HepG2 (cell line): ENCODE measurements around the gene POLE3. TPM values are rescaled to one million over a fixed set of nuclear protein-coding genes. Genes with fewer than 3 reads are reported as not detected.

Experiments used
- ATF6 ChIP-seq: sonication (generic); formaldehyde crosslinking; conservative IDR thresholded peaks from 2 replicates; pipeline ENCODE4 v1.4.0; 2020; ENCODE audit warnings: missing genetic modification reagents
- CSRNP2 ChIP-seq: sonication (generic); formaldehyde crosslinking; conservative IDR thresholded peaks from 2 replicates; pipeline ENCODE4 v1.8.0; 2022; ENCODE audit warnings: low read depth, missing genetic modification reagents
- ESRRA ChIP-seq: sonication (generic); formaldehyde crosslinking; IDR thresholded peaks from 2 replicates; pipeline ENCODE4 v1.5.1; 2020; ENCODE audit warnings: mild to moderate bottlenecking, low read depth, missing genetic modification reagents
- HOMEZ ChIP-seq: IDR thresholded peaks from 2 replicates; pipeline ENCODE4 v1.6.1; 2016; ENCODE audit warnings: low read depth
- IKZF1 ChIP-seq: fragments of 450-650 bp; IDR thresholded peaks from 2 replicates; pipeline ENCODE4 v1.7.1; 2016
- KLF13 ChIP-seq: sonication (generic); formaldehyde crosslinking; IDR thresholded peaks from 2 replicates; pipeline ENCODE4 v1.4.0; 2020; ENCODE audit warnings: mild to moderate bottlenecking, missing genetic modification reagents
- MLXIP ChIP-seq: sonication (generic); formaldehyde crosslinking; IDR thresholded peaks from 2 replicates; pipeline ENCODE4 v1.9.0; 2021; ENCODE audit warnings: missing genetic modification reagents, borderline replicate concordance
- RNF219 ChIP-seq: sonication (generic); formaldehyde crosslinking; IDR thresholded peaks from 2 replicates; pipeline ENCODE4 v1.5.0; 2020; ENCODE audit warnings: mild to moderate bottlenecking, missing genetic modification reagents
- ZFP91 ChIP-seq: sonication (generic); formaldehyde crosslinking; IDR thresholded peaks from 2 replicates; pipeline ENCODE4 v1.9.0; 2022; ENCODE audit warnings: missing genetic modification reagents, mild to moderate bottlenecking, borderline replicate concordance
- ZNF274 ChIP-seq: sonication (generic); formaldehyde crosslinking; IDR thresholded peaks from 2 replicates; pipeline ENCODE4 v1.5.1; 2020; ENCODE audit warnings: mild to moderate bottlenecking, missing genetic modification reagents
- ZNF569 ChIP-seq: sonication (generic); formaldehyde crosslinking; IDR thresholded peaks from 2 replicates; pipeline ENCODE4 v1.5.0; 2020; ENCODE audit warnings: mild to moderate bottlenecking, missing genetic modification reagents, moderate library complexity, borderline replicate concordance
- ZNF784 ChIP-seq: sonication (generic); formaldehyde crosslinking; IDR thresholded peaks from 2 replicates; pipeline ENCODE4 v1.5.1; 2020; ENCODE audit warnings: missing genetic modification reagents, mild to moderate bottlenecking, borderline replicate concordance
- polyA plus RNA-seq, 8 experiments: library from polyadenylated mRNA; depleted of rRNA in 3 of 8; stranded (reverse) in 7 of 8; unstranded in 1 of 8; fragments of >200 nt; fragmentation: Illumina TruSeq in 4 of 8; extraction: Trizol in 4 of 8; gene quantifications; 2 replicates each; pipeline versions ENCODE4 v1.2.1 to v1.2.3, GENCODE V29; 2011 to 2016; ENCODE audit warnings: low read depth in 4 of 8, missing spikeins in 1 of 8, mixed read lengths in 1 of 8; ENCODE audit not compliant: insufficient read depth in 1 of 8
- total RNA-seq, 5 experiments: library from RNA; depleted of rRNA; stranded (reverse); fragments of >200 nt; fragmentation: Illumina TruSeq; extraction: Trizol; gene quantifications; 2 replicates each; pipeline ENCODE4 v1.2.3, GENCODE V29; 2016; ENCODE audit warnings: low read depth in 1 of 5

POLE3 gene
- total and polyA plus RNA-seq, 2 of the 13 experiments (the other 11 are each of a cell fraction or from before 2014, with no cell fraction given): 36.0 to 77.2 TPM

GRCh38 chr9:113381909-113382411, 28.5 kb downstream of the POLE3 start (continued):
- TF ChIP-seq RNF219 (CRISPR knock-in tag) (no peak), ZFP91 (CRISPR knock-in tag) (no peak), ESRRA (CRISPR knock-in tag) (0 out of 2 replicates have a peak, but pooled peaks have one; percentile 41), ZNF569 (no peak), MLXIP (CRISPR knock-in tag) (no peak), HOMEZ (CRISPR knock-in tag) (peak; percentile 36; the same call in 1 of the 2 replicates), ATF6 (no peak), IKZF1 (no peak), ZNF784 (CRISPR knock-in tag) (no peak), CSRNP2 (CRISPR knock-in tag) (no peak), ZNF274 (CRISPR knock-in tag) (no peak), KLF13 (CRISPR knock-in tag) (no peak)
